GM12874 (cell line): Measurements from ENCODE around the gene NXT1.

ENCODE experiments used
- CTCF ChIP-seq: IDR thresholded peaks from 2 replicates; pipeline ENCODE4 v1.5.1; 2011; ENCODE audit warnings: low read depth, mild to moderate bottlenecking, control low read depth, low read length, moderate library complexity; ENCODE audit not compliant: insufficient read depth

NXT1 gene

GRCh38 chr20:23350904-23351838, 580 bp downstream of the NXT1 start:
- no peak for TF ChIP-seq CTCF

GRCh38 chr20:23356203-23356602, 5.6 kb downstream of the NXT1 start:
- no peak for TF ChIP-seq CTCF

GRCh38 chr20:23357767-23358562, 7.4 kb downstream of the NXT1 start:
- TF ChIP-seq CTCF, result no peak

- no peak for TF ChIP-seq CTCF
These were observed 7.9 kb downstream of the NXT1 start for GRCh38 chr20:23358563-23358906.

- no peak for TF ChIP-seq CTCF
These were observed 8.5 kb downstream of the NXT1 start for GRCh38 chr20:23358923-23359593.

GRCh38 chr20:23360531-23360930, 9.9 kb downstream of the NXT1 start:
- no peak for TF ChIP-seq CTCF

- no peak for TF ChIP-seq CTCF
These were observed 10.5 kb downstream of the NXT1 start for GRCh38 chr20:23361119-23361475.
